AG09319 (cell line): ENCODE measurements around the gene PLCG1.

Experiments
- DNase-seq: peaks from one replicate; pipeline ENCODE4 v3.0.0-alpha.2; 2010; ENCODE audit warnings: low read depth; ENCODE audit errors: extremely low read depth
- CTCF ChIP-seq: IDR thresholded peaks from 2 replicates; pipeline ENCODE4 v1.5.1; 2011; ENCODE audit warnings: low read depth, mild to moderate bottlenecking, inconsistent platforms, low read length, moderate library complexity

Gene PLCG1

GRCh38 chr20:41135187-41135887, 2.0 kb upstream of the PLCG1 start:
- DNase-seq, result no peak
- TF ChIP-seq CTCF, result peak; percentile 49

- TF ChIP-seq CTCF, result no peak
- DNase-seq, result no peak
Observed at GRCh38 chr20:41135888-41136679, 1.3 kb upstream of the PLCG1 start.

GRCh38 chr20:41137614-41138474, 501 bp downstream of the PLCG1 start:
- TF ChIP-seq CTCF, result no peak
- DNase-seq, result peak; percentile 24

- no peak for DNase-seq
Observed at GRCh38 chr20:41138475-41139226, 1.3 kb downstream of the PLCG1 start.

GRCh38 chr20:41139227-41140093, 2.1 kb downstream of the PLCG1 start:
- TF ChIP-seq CTCF, result no peak
- DNase-seq, result no peak

More at GRCh38 chr20:41138475-41139226, 1.3 kb downstream of the PLCG1 start:
- no peak for TF ChIP-seq CTCF
